Measurements from ENCODE around the gene DR1.

DR1 gene

DNA sequence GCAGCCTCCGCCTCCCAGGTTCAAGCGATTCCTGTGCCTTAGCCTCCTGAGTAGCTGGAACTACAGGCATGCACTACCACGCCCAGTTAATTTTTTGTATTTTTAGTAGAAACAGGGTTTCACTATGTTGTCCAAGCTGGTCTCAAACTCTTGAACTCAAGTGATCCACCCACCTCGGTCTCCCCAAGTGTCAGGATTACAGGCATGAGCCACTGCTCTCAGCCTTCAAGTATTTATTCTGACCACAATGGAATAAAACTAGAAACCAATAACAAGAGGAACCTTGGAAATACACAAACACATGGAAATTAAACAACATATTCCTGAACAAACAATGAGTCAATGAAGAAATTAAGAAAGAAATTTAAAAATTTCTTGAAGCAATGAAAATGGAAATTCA lies 32.7 kb upstream of the DR1 start:
- in situ Hi-C loops (cut with HindIII; ENCODE audit: low sequenced_read_pairs) = no loop called here
- TF ChIP-seq, protein P1, sequence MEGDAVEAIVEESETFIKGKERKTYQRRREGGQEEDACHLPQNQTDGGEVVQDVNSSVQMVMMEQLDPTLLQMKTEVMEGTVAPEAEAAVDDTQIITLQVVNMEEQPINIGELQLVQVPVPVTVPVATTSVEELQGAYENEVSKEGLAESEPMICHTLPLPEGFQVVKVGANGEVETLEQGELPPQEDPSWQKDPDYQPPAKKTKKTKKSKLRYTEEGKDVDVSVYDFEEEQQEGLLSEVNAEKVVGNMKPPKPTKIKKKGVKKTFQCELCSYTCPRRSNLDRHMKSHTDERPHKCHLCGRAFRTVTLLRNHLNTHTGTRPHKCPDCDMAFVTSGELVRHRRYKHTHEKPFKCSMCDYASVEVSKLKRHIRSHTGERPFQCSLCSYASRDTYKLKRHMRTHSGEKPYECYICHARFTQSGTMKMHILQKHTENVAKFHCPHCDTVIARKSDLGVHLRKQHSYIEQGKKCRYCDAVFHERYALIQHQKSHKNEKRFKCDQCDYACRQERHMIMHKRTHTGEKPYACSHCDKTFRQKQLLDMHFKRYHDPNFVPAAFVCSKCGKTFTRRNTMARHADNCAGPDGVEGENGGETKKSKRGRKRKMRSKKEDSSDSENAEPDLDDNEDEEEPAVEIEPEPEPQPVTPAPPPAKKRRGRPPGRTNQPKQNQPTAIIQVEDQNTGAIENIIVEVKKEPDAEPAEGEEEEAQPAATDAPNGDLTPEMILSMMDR (IDR thresholded peaks at IDR 0.05; ENCODE audit: low read depth, low read length, missing control alignments) = no peak
- H3K4me3 ChIP-seq (ENCODE audit: low read depth, low read length) = no peak overlapping the region
- no peak for DNase-seq (ENCODE audit: low read depth)

DNA sequence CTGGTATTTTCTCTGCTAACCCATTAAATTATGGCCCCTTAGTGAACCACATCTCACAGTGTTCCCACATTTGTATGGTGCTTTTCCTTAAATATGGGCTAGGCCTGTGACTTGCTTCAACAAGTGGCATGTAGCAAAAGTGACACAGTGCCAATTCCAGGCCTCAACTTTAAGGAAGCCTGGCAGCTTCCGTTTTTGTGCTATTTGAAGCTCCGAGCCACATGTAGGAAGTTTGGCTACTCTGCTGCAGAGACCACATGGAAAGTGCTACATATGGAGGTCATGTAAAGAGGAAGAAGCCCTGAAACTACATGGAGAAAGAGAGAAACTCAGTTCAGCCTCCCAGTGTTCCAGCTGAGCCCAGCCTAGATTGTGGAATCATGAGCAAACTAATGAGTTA lies 28.5 kb upstream of the DR1 start:
- TF ChIP-seq, protein P1 (IDR thresholded peaks at IDR 0.05; ENCODE audit: low read depth, low read length, missing control alignments) = no peak
- no peak for DNase-seq (ENCODE audit: low read depth)
- H3K4me3 ChIP-seq (ENCODE audit: low read depth, low read length) = no peak overlapping the region
- in situ Hi-C loops (cut with HindIII; ENCODE audit: low sequenced_read_pairs) = no loop called here

DNA sequence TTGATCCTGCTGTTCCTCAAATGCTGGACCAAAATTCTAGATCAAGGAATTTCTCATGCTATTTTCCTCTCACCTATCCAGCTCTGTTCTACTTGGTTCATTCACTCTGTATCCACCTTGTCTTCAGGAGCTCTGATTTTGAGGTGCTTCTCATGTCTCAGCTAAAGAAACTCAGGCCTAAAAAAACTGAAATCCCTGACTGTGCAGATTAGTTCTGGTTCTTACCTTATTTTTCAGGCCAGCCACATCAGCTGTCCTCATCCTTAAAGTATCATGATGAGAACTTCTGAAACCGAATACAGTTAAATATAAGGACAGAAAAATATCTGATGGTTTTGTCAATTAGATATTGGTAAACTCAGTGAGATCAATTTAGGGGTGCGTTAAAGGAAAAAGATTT lies 27.8 kb upstream of the DR1 start:
- no peak overlapping the region for H3K4me3 ChIP-seq (ENCODE audit: low read depth, low read length)
- TF ChIP-seq, protein P1 (IDR thresholded peaks at IDR 0.05; ENCODE audit: low read depth, low read length, missing control alignments) = no peak
- in situ Hi-C loops (cut with HindIII; ENCODE audit: low sequenced_read_pairs) = no loop called here
- no peak for DNase-seq (ENCODE audit: low read depth)

DNA sequence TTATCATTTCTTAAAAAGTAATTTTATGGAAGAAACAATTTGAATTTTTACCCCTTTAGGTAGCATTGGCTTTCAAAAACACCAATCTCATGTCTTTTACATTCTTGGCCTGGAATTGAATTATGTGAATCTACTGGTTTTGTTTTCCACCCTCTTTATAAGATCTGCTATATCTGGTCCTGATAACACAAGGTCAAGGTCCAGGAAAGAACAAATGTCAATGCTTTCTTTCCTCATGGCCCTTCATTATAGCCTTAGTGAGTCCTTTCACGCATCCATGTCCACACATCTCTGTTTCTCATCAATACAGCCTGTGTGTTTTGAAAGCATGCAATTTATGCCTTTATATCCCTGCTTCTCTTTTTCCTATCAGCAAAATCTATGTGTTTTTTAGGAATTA lies 24.0 kb upstream of the DR1 start:
- no peak for DNase-seq (ENCODE audit: low read depth)
- H3K4me3 ChIP-seq (ENCODE audit: low read depth, low read length) = no peak overlapping the region
- TF ChIP-seq, protein P1 (IDR thresholded peaks at IDR 0.05; ENCODE audit: low read depth, low read length, missing control alignments) = no peak
- in situ Hi-C loops (cut with HindIII; ENCODE audit: low sequenced_read_pairs) = no loop called here

DNA sequence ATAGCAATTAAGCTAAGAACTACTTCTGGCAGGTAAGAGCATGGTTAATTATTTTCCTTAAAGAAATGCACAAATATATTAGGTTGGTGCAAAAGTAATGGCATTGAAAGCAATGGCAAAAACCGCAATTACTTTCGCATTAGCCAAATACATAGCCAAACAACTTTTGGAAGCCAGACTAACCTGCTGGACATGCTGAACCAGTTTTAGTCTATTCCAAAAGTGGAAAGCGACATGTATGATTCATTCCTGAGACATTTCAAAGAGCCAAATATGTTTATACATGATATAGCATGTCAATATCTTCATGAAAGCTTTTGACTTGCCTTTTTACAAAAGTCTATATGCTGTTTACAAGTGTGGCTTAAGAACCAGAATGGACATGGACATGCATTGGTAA lies 23.4 kb upstream of the DR1 start:
- TF ChIP-seq, protein P1 (IDR thresholded peaks at IDR 0.05; ENCODE audit: low read depth, low read length, missing control alignments) = no peak
- in situ Hi-C loops (cut with HindIII; ENCODE audit: low sequenced_read_pairs) = no loop called here
- no peak overlapping the region for H3K4me3 ChIP-seq (ENCODE audit: low read depth, low read length)
- no peak for DNase-seq (ENCODE audit: low read depth)

DNA sequence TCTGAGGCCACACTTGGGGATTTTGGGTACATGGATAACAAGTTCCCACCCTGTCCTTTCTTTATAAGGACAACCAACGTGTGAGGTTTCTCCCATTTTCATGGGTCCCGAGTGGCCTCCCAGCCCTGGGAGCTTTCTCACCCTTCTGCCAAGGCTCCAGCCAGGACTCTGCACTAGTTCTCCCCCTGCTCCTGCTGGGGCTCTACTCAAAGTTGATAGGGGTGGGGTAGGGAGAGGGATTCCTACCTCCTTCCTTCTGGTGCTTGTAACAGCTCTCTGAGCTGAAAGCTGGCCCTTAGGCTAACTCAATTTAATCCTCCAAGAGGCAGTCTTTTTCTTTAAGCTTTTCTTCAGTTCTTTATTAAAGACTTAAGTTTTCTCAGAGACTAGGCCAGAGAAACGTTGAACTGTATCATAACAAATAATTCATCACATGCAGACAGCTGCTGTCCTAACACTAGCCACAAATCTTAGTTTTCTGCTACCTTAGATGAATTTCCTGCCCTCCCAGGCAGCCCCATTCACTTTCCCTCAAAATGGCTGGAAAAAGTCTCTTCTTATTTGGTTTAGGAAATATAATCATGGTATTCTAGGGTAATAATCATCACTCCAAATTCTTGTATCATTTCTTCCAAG lies 22.4 kb upstream of the DR1 start:
- in situ Hi-C loops (cut with HindIII; ENCODE audit: low sequenced_read_pairs) = no loop called here
- H3K4me3 ChIP-seq (ENCODE audit: low read depth, low read length) = no peak overlapping the region
- DNase-seq (ENCODE audit: low read depth) = no peak
- TF ChIP-seq, protein P1 (IDR thresholded peaks at IDR 0.05; ENCODE audit: low read depth, low read length, missing control alignments) = no peak

All from astrocyte of the cerebellum (primary cell).